Cortex of kidney (tissue), 1 donor: Measurements from ENCODE around the gene RHEX.

Experiments
- DNase-seq: peaks from one replicate; lab custom pipeline; 2025; lab: John Stamatoyannopoulos, UW

RHEX gene

GRCh38 chr1:206117151-206117948 lies 64.4 kb downstream of the RHEX start, which contains the start of gene AVPR1B:
Gene AVPR1B, minus strand, starts transcription at chr1:206117388. Its CDS starts 498 bp downstream, at chr1:206116890.
- no peak for DNase-seq

GRCh38 chr1:206120406-206120805 lies 67.4 kb downstream of the RHEX start:
- no peak for DNase-seq

DNA sequence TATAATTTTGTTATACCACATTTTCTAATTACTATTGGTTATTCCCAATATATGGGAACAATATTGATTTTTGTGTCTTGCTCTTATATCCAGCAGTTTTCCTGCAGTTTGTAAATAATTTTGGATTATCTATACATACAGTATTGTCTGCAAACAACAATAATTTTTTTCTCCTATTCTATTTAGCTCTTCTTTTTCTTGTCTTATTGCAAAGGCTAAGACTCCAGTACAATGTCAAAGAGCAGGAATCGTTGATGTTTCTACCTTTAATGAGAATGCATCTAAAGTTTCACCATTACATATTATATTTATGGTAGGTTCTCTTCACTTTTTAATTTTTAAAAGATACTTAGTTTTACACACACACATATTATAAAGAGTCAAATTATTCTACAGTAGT lies 68.3 kb downstream of the RHEX start:
- no peak for DNase-seq

DNA sequence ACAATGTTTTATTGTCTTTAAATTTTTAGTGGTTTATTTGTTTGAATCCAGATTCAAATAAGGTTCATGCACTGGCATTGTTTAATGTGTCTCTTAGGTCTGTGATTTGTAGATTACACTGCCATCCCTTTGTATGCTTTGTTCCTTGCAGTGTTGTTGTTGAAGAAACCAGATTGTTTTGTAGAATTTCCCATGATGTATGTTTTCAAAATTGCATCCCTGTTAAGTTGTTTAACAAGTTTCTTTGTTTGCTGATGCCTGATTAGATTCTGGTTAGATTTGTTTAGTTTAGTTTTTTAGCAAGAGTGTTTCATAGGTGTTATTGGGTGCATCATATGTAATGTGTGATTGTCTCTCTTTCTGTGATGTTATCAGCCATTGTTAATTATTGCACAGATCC lies 69.7 kb downstream of the RHEX start:
- DNase-seq = no peak

DNA sequence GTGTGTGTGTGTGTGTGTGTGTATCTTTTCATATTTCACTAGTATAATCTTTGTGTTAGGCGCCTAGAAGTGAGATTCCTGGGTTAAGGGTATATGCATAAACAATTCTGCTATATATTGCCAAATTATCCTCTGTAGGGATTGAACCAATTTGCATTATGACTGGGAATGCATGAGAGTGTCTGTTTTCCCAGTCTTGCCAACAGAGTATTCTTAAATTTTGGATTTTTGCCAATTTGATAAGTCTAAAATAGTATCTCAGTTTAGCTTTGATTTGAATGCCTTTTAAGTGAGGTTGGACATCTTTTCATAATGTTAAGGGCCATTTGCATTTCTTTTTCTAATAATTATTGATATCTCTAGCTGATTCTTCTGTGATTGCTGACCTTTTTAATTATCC lies 72.4 kb downstream of the RHEX start:
- DNase-seq = no peak

- DNase-seq = no peak
These were observed 74.4 kb downstream of the RHEX start for GRCh38 chr1:206127336-206127735.

DNA sequence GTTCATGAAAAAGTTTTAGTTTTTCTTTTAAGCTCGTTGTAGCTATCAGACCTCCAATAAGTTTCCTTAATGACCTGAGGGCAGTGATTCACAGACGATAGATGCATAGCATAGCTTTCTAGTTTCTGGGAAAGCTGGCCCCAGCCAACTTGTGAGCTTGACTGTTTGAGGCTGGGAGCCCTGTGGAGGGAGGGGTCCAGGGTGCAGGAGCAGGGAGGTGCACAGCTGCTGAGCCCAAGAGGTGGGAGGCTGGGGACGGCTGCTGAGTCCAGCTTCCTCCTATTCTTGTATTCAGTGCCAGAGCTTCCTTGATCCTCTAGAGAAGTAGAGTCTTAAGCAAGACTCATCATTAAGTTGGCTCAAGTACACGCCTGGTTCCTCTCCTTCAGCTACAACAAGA lies 75.2 kb downstream of the RHEX start:
- DNase-seq = no peak

GRCh38 chr1:206131037-206131436 lies 78.1 kb downstream of the RHEX start:
- DNase-seq = no peak

DNA sequence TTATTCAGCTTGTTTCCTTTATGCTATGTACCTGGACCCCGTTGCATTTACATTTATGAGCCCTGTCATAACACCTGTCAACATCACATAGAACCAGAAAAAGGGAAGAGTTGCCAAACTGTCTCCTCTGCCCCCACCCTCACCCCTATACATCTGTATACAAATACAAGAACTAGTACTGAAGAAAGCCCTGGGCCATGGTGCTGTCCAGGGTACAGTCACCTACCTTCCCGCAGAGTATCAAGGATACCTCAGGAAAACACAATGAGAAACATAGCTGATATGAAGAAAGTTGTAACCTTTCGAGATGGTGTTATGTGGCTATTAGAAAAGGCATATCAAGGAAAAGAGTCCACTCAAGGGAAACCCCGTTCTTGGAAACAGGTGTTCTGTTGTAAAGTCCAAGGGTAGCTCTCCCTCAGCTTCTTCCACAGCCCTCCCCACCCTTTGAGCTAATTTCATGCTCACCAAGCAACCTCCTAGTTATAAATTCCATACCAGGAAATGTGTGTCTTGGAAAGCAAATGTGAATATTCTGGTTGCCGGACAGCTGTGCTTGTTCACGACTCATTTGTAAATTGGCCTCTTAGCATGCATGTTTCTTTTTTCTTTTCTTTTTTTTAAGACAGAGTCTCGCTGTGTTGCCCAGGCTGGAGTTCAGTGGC lies 80.9 kb downstream of the RHEX start:
- DNase-seq = no peak

- no peak for DNase-seq
These were observed 82.3 kb downstream of the RHEX start for GRCh38 chr1:206135248-206135647.

GRCh38 chr1:206136241-206136640 lies 83.3 kb downstream of the RHEX start:
- DNase-seq = no peak

GRCh38 chr1:206142011-206142410 lies 89.0 kb downstream of the RHEX start:
- DNase-seq = no peak

DNA sequence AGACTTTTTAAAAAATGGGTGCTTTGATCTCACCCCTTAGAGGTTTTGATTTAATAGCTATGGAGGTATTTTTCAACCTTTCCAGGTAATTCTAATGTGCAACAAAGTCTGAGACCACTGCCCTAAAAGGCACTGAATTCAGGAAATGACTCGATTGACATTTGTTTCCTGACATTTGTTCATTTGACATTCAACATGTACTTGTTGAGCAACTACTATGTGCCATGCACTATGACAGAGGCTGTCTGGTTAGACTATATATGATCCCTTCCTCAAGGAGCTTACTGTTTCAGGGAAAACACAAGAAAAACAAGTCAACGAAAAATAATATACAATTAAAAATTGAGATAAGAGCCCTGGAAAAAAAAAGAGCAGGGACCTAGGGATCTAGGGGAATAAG lies 89.8 kb downstream of the RHEX start:
- no peak for DNase-seq

DNA sequence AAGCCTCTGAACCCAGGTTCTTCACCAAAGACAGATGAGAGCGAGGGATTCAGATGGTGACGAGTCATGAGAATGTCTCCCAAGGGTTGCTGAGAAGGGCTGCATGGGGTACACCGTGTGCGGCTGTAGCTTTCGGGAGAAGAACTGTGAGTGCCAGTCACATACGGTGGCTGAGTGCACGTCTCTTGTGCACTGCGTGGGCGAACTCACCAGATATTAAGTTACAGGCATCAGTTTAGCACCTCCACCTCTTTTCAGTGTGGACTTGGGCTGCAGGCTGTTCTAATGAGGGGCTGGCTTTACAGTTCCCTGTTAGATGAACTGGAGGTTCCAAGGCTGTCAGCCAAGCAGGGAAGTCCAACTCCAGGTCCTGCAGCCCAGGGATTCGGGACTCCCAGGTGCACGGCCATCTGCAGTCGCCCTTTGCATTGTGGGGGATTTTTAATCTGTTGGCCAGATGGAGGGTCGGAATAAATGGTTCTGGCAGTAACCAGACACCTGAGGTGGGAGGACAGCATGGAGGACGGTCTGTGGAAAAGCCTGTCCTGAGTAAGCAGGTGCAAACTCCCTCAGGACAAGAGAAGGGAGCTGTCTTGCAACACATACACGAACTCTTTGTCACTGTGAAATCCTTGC lies 90.7 kb downstream of the RHEX start:
- DNase-seq = no peak

GRCh38 chr1:206144605-206145004 lies 91.6 kb downstream of the RHEX start:
- no peak for DNase-seq

- DNase-seq = no peak
These were observed 92.9 kb downstream of the RHEX start for GRCh38 chr1:206145771-206146290.
